SK-N-MC (cell line): ENCODE results near the gene MAP1B.
A peak's percentile ranks its signal among the peaks of the same experiment; 100 is the strongest.

ENCODE experiments used
- DNase-seq: peaks from one replicate; pipeline ENCODE4 v3.0.0-alpha.2; 2011; ENCODE audit warnings: low read depth, low spot score
- H3K27ac ChIP-seq: fragments of 200-600 bp; sonication (generic); 2 replicates; pipeline ENCODE4 v1.5.1; 2016; ENCODE audit warnings: mixed run types
- H3K36me3 ChIP-seq: fragments of 200-600 bp; sonication (generic); 2 replicates; pipeline ENCODE4 v1.6.1; 2017; ENCODE audit warnings: antibody characterized with exemption, low read length, mixed read lengths; ENCODE audit not compliant: insufficient read depth
- H3K4me3 ChIP-seq: fragments of 200-600 bp; sonication (generic); 2 replicates; pipeline ENCODE4 v1.5.1; 2016
- H3K9ac ChIP-seq: fragments of 200-600 bp; sonication (generic); 2 replicates; pipeline ENCODE4 v1.8.0; 2017; ENCODE audit warnings: mixed run types, mixed read lengths; ENCODE audit not compliant: insufficient read length
- H3K9me3 ChIP-seq: fragments of 200-600 bp; sonication (generic); 2 replicates; pipeline ENCODE4 v1.6.1; 2017; ENCODE audit warnings: low read depth, mild to moderate bottlenecking, antibody characterized with exemption, low read length, moderate library complexity, mixed read lengths
- EZH2 ChIP-seq: fragments of 200-600 bp; sonication (generic); IDR thresholded peaks from one replicate; pipeline ENCODE4 v1.6.1; 2017; ENCODE audit warnings: antibody characterized with exemption
- FOXP2 ChIP-seq: optimal IDR thresholded peaks from 2 replicates; pipeline ENCODE3; 2011; ENCODE audit warnings: mild to moderate bottlenecking, moderate library complexity; ENCODE audit not compliant: insufficient read depth; ENCODE audit errors: extremely low read length, control extremely low read depth
- POLR2AphosphoS5 ChIP-seq: IDR thresholded peaks from 2 replicates; pipeline ENCODE4 v1.6.1; 2012; ENCODE audit warnings: mild to moderate bottlenecking, low read depth, low read length, borderline replicate concordance

MAP1B gene

DNA sequence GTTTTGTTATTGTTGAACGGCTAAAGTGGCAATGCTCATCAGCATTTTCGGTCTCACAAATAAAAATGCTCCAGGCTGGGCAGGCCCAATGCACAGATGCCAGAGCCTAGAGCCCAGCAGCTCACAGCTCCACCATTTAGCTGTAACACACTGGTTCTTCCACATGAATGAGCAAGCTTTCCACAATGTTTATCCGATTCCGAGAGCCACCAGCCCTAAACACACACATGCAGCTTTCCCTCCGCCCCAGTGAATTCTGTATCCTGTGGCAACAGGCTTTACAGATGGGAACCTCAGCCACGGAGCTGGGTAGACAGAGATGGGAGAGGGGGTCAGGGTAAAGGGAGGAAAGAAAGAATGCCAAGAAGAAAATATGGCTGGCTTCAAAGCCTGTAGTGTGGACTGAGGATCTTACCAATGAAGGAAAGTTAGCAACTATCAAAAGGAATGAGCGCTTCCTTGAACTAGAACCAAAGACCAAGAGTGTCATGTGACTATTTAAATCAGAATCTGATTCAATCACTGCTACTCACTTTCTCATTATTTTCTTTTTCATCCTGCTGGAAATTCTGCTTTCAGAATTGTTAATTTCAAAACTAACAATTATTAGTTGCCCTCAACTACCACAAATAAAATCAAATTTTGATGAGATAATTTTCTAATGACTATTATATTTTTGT lies 135.7 kb downstream of the MAP1B start:
- TF ChIP-seq FOXP2 (no peak), EZH2 (no peak), POLR2AphosphoS5 (no peak)
- no peak for DNase-seq

GRCh38 chr5:72243706-72244105 lies 136.4 kb downstream of the MAP1B start:
- no peak overlapping the region for H3K4me3 ChIP-seq
- H3K36me3 ChIP-seq, result no peaks in the 10 kb centered on the region
- H3K9ac ChIP-seq, result no peak overlapping the region
- DNase-seq, result no peak
- TF ChIP-seq POLR2AphosphoS5 (no peak), FOXP2 (no peak), EZH2 (no peak)
- H3K9me3 ChIP-seq, result no peaks in the 10 kb centered on the region
- no peak overlapping the region for H3K27ac ChIP-seq

More for the DNA sequence above, 135.7 kb downstream of the MAP1B start:
- peaks cover 5% of the 10 kb centered on the region for H3K36me3 ChIP-seq
- no peak overlapping the region for H3K9ac ChIP-seq
- H3K4me3 ChIP-seq, result no peak overlapping the region
- H3K27ac ChIP-seq, result no peak overlapping the region
- H3K9me3 ChIP-seq, result no peaks in the 10 kb centered on the region

- peak overlapping the region; percentile 66 for H3K27ac ChIP-seq
These were observed 137.6 kb downstream of the MAP1B start for GRCh38 chr5:72244862-72245371.

GRCh38 chr5:72245546-72245945 lies 138.3 kb downstream of the MAP1B start:
- Histone ChIP-seq H3K9me3 (no peaks in the 10 kb centered on the region), H3K9ac (peak overlapping the region; percentile 23), H3K36me3 (no peaks in the 10 kb centered on the region), H3K4me3 (no peak overlapping the region), H3K27ac (peak overlapping the region; percentile 66)
- TF ChIP-seq FOXP2 (no peak), POLR2AphosphoS5 (no peak), EZH2 (no peak)
- DNase-seq, result no peak

More at GRCh38 chr5:72244862-72245371, 137.6 kb downstream of the MAP1B start:
- Histone ChIP-seq H3K36me3 (no peaks in the 10 kb centered on the region), H3K9ac (no peak overlapping the region), H3K9me3 (no peaks in the 10 kb centered on the region), H3K4me3 (no peak overlapping the region)
- DNase-seq, result no peak
- TF ChIP-seq EZH2 (no peak), POLR2AphosphoS5 (no peak), FOXP2 (no peak)

- H3K9ac ChIP-seq, result peak overlapping the region; percentile 23
- H3K27ac ChIP-seq, result peak overlapping the region; percentile 67
- TF ChIP-seq EZH2, result no peak
- TF ChIP-seq POLR2AphosphoS5, result no peak
- no peak for TF ChIP-seq FOXP2
- no peak overlapping the region for H3K4me3 ChIP-seq
- no peaks in the 10 kb centered on the region for H3K9me3 ChIP-seq
- DNase-seq, result no peak
- no peaks in the 10 kb centered on the region for H3K36me3 ChIP-seq
These were observed 138.8 kb downstream of the MAP1B start for GRCh38 chr5:72245951-72246532.

DNA sequence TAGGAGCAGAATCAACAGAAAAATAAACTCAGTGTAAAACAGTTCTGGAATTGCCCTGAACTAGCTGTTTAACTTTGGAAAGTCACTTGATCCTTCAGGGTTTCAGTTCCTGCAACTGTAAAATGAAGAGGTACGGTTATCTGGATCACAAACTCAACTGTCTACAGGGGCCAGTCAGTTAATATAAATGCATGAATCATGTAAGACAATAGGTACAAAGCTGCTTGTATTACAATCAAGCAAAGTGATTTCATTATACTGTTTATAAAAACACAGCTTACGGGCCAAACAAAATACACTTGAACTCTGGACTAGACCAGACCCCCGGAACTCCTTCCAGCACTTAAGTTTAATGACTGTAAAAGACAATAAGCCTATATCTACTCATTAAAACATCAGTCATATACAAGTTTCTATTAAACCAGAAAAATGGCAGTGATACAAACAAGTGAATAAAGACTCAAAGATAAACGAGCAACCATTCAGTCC lies 139.7 kb downstream of the MAP1B start:
- peak overlapping the region; percentile 67 for H3K27ac ChIP-seq
- no peak for TF ChIP-seq EZH2
- no peak for TF ChIP-seq FOXP2
- TF ChIP-seq POLR2AphosphoS5, result no peak
- no peak overlapping the region for H3K9ac ChIP-seq
- no peaks in the 10 kb centered on the region for H3K9me3 ChIP-seq
- no peak overlapping the region for H3K4me3 ChIP-seq
- no peak for DNase-seq
- H3K36me3 ChIP-seq, result no peaks in the 10 kb centered on the region

- TF ChIP-seq POLR2AphosphoS5, result no peak
- no peak for TF ChIP-seq FOXP2
- TF ChIP-seq EZH2, result no peak
- peak overlapping the region; percentile 92 for H3K27ac ChIP-seq
- peak overlapping the region; percentile 52 for H3K4me3 ChIP-seq
- H3K9me3 ChIP-seq, result no peaks in the 10 kb centered on the region
- peak overlapping the region; percentile 58 for H3K9ac ChIP-seq
- DNase-seq, result peak; percentile 40
- no peaks in the 10 kb centered on the region for H3K36me3 ChIP-seq
These were observed 141.2 kb downstream of the MAP1B start for GRCh38 chr5:72248410-72248981.

DNA sequence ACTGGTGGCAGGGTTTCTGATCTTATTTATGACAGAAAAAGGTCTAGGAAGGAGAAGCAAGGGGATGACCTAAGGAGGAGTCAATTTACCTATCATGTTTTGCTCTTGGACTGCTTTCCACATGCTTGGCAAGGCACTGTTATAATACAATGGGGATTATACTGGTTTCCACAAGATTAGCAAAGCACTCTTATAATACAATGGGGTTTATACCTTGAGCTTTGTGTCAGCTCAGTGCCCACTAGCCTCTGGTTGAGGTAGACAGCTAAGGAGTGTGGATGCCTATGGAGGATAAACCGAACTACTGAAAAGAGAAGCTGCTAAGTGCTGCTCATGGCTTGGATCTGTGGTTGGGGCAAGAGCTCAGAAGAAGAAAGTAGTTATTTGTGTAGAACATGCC lies 144.1 kb downstream of the MAP1B start:
- Histone ChIP-seq H3K27ac (no peak overlapping the region), H3K4me3 (no peak overlapping the region), H3K9ac (no peak overlapping the region), H3K36me3 (no peaks in the 10 kb centered on the region), H3K9me3 (no peaks in the 10 kb centered on the region)
- DNase-seq, result no peak
- TF ChIP-seq POLR2AphosphoS5 (no peak), EZH2 (no peak), FOXP2 (no peak)
